Body of pancreas (tissue), 4 donors: ENCODE results near the gene KIAA1328. TPM values are rescaled to one million over a fixed set of nuclear protein-coding genes. Genes with fewer than 3 reads are reported as not detected.

ENCODE experiments used
- ATAC-seq: fragments of 150-250 bp; one replicate; pipeline ENCODE4 v1.9.1; 2016
- DNase-seq, 4 donors: peaks; one replicate each; pipeline ENCODE4 v3.0.0-alpha.2; 2019
- H3K27ac ChIP-seq, 4 donors: fragments of 200-600 bp; sonication (generic); 1 replicate in 3 of 4; 2 replicates in 1 of 4; pipeline versions ENCODE4 v1.5.1 to v1.6.1; 2016 to 2019; ENCODE audit warnings: mild to moderate bottlenecking in 1 of 4, mixed read lengths in 1 of 4, moderate library complexity in 1 of 4
- H3K27me3 ChIP-seq, 2 donors: fragments of 200-600 bp; sonication (generic); one replicate each; pipeline ENCODE4 v1.6.0; 2016; ENCODE audit warnings: mild to moderate bottlenecking in 1 of 2
- H3K36me3 ChIP-seq, 2 donors: fragments of 200-600 bp; sonication (generic); replicated peaks in 1 of 2; 2 replicates each; pipeline ENCODE4 v1.5.1; 2016; ENCODE audit warnings: low read depth in 2 of 2; ENCODE audit not compliant: insufficient read depth in 1 of 2
- H3K4me1 ChIP-seq: fragments of 200-600 bp; sonication (generic); one replicate; pipeline ENCODE4 v1.6.0; 2016
- H3K4me3 ChIP-seq, 2 donors: fragments of 200-600 bp; sonication (generic); 1 replicate in 1 of 2; 2 replicates in 1 of 2; pipeline ENCODE4 v1.5.1; 2016 to 2019
- H3K9me3 ChIP-seq, 3 donors: fragments of 200-600 bp; sonication (generic); 1 replicate in 2 of 3; 2 replicates in 1 of 3; pipeline ENCODE4 v1.5.1; 2016
- POLR2A ChIP-seq, 3 donors: fragments of 450-650 bp; IDR thresholded peaks; one replicate each; pipeline ENCODE4 v1.6.1; 2016; ENCODE audit warnings: antibody characterized with exemption in 3 of 3, mild to moderate bottlenecking in 2 of 3
- WGBS, 2 donors: methylation state at CpG; one replicate each; pipeline ENCODE4 v1.1.5; 2017; 5-methylcytosine and 5-hydroxymethylcytosine counted together
- intact Hi-C: fragments of 100-400 bp; cut with DNase I; formaldehyde crosslinking; loops from one replicate; pipeline ENCODE4 v1.15.1; 2023
- total RNA-seq, 2 donors: library from RNA; depleted of rRNA; stranded (reverse); fragments of >200 nt; gene quantifications; one replicate each; pipeline ENCODE4 v1.1.0, GENCODE V29; 2016
- TF ChIP-seq, protein P1 (sequence below), 7 experiments: fragments of 450-650 bp in 4 of 7; fragments of 200-600 bp in 3 of 7; sonication (generic) in 3 of 7; IDR thresholded peaks; one replicate each; pipeline ENCODE4 v1.5.1; 2016 to 2019; ENCODE audit warnings: antibody characterized with exemption in 7 of 7

KIAA1328 gene
- total RNA-seq, 2 donors from 2014 or later = 10.9 to 21.8 TPM

DNA sequence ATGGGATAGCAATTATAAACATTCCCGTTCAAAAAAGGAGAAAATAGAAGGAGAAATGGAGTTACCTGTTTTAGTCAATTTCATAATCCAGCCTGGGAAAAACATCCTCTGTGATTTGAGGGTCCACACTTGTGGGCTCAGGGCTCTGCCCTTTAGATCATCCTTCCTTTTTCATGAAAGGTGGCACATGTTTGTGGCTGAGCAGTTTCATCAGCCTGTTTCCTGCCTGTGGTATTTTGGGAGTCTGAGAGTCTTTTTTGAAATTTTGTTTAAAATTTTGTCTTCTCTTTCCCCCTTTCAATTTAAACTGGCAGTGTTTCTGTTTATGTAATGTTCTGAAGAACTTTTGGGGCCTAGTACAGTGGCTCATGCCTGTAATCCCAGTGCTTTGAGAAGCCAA, 84.0 kb downstream of the KIAA1328 start:
- WGBS, 2 donors = 64 to 87% methylated on average over 1 of the region's 1 CpG
- DNase-seq (no peak), ATAC-seq (no peak)
- Histone ChIP-seq H3K9me3 (no peaks in the 10 kb centered on the region), H3K36me3 (no peaks in the 10 kb centered on the region), H3K4me1 (no peaks in the 10 kb centered on the region), H3K27me3 (no peaks in the 10 kb centered on the region), H3K27ac (no peak overlapping the region), H3K4me3 (no peak overlapping the region)
- TF ChIP-seq, protein P1, sequence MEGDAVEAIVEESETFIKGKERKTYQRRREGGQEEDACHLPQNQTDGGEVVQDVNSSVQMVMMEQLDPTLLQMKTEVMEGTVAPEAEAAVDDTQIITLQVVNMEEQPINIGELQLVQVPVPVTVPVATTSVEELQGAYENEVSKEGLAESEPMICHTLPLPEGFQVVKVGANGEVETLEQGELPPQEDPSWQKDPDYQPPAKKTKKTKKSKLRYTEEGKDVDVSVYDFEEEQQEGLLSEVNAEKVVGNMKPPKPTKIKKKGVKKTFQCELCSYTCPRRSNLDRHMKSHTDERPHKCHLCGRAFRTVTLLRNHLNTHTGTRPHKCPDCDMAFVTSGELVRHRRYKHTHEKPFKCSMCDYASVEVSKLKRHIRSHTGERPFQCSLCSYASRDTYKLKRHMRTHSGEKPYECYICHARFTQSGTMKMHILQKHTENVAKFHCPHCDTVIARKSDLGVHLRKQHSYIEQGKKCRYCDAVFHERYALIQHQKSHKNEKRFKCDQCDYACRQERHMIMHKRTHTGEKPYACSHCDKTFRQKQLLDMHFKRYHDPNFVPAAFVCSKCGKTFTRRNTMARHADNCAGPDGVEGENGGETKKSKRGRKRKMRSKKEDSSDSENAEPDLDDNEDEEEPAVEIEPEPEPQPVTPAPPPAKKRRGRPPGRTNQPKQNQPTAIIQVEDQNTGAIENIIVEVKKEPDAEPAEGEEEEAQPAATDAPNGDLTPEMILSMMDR (IDR thresholded peaks at IDR 0.05) = no peak
- TF ChIP-seq POLR2A (IDR thresholded peaks at IDR 0.05) = no peak
- intact Hi-C loops = no loop called here

DNA sequence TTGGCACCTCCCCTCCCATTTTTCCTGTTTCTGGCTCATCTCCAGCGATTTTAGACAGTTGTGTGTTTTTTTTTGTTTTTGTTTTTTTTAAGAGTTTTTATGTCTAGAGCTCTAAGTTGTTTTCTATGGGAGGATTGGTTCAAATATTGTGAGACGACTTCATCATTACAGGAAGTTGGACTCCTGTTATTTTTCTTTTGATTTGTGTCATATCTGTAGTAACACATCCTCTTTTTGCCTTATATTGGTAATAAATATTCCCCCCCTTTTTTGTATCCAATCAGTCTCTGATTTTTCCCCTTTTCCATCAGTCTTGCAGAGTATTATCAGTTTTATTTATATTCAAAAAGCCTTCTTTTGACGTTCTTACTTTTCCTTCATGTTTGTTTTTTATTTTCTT, 89.0 kb downstream of the KIAA1328 start:
- Histone ChIP-seq H3K9me3 (no peaks in the 10 kb centered on the region), H3K4me3 (no peak overlapping the region), H3K27ac (no peak overlapping the region), H3K27me3 (no peaks in the 10 kb centered on the region), H3K4me1 (no peaks in the 10 kb centered on the region), H3K36me3 (no peaks in the 10 kb centered on the region)
- TF ChIP-seq, protein P1 (IDR thresholded peaks at IDR 0.05) = no peak
- TF ChIP-seq POLR2A (IDR thresholded peaks at IDR 0.05) = no peak
- DNase-seq (no peak), ATAC-seq (no peak)
- intact Hi-C loops = no loop called here
- WGBS, 2 donors = 72 to 76% methylated on average over 3 of the region's 3 CpGs

DNA sequence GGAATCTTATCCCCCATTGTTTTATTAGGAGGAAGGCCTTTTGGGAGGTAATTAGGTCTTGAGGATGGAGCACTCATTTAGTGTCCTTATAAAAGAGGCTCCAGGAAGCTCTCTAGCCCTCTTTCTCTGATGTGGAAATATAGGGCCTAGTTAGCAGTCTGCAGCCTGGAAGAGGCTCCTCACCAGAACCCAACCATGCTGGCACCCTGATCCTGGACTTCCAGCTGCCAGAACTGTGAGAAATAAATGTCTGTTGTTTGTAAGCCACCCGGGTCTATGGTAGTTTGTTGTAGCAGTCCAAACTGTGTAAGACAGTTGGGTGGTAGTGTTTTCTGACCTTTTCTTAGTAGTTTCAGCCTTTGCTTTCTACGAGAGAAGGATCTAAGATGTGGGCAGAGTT, 100.7 kb downstream of the KIAA1328 start:
- DNase-seq (no peak), ATAC-seq (no peak)
- Histone ChIP-seq H3K36me3 (no peaks in the 10 kb centered on the region), H3K27me3 (no peaks in the 10 kb centered on the region), H3K4me1 (no peaks in the 10 kb centered on the region), H3K9me3 (no peaks in the 10 kb centered on the region), H3K4me3 (no peak overlapping the region), H3K27ac (no peak overlapping the region)
- no peak for TF ChIP-seq POLR2A (IDR thresholded peaks at IDR 0.05)
- TF ChIP-seq, protein P1 (IDR thresholded peaks at IDR 0.05) = no peak
- 94 to 98% methylated on average over 2 of the region's 2 CpGs for WGBS, 2 donors
- intact Hi-C loops = no loop called here

DNA sequence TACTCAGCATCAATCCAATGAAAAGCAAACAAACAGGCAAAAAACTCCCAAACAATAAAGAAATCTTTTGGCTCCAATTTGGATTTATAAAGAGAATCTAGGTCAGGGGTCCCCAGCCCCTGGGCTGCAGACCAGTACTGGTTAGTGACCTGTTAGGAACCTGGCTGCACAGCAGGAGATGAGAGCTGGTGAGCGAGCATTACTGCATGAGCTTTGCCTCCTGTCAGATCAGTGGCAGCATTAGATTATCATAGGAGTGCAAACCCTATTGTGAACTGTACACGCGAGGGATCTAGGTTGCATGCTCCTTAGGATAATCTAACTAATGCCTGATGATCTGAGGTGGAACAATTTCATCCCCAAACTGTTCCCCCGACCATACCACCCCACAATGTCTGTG, 102.2 kb downstream of the KIAA1328 start:
- intact Hi-C loops = no loop called here
- no peak overlapping the region for H3K4me3 ChIP-seq
- no peaks in the 10 kb centered on the region for H3K27me3 ChIP-seq
- TF ChIP-seq, protein P1 (IDR thresholded peaks at IDR 0.05) = no peak
- no peak for TF ChIP-seq POLR2A (IDR thresholded peaks at IDR 0.05)
- ATAC-seq (no peak), DNase-seq (no peak)
- H3K9me3 ChIP-seq = no peaks in the 10 kb centered on the region
- WGBS, 2 donors = 87 to 88% methylated on average over 4 of the region's 4 CpGs
- no peaks in the 10 kb centered on the region for H3K36me3 ChIP-seq
- no peaks in the 10 kb centered on the region for H3K4me1 ChIP-seq
- H3K27ac ChIP-seq = no peak overlapping the region

DNA sequence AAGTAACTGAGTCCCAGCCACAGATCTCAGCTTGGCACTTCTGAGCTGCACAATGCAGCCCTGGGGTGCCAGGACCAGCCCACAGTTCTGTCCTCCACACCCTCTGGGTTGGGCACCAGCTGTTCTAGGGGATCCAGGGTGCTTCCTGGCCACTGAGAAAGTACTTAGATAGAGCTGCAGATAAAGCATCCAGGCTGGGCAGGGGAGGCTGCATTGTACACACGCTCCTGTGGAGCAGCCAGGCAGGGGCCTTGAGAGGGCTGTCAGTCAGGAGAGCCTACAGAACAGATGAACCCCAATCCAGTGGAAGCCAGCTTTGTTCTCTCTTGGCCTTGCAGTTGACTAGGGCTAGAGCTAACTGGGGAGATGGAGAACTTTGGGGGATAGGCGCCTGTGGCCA, 104.6 kb downstream of the KIAA1328 start:
- Histone ChIP-seq H3K36me3 (no peaks in the 10 kb centered on the region), H3K27me3 (no peaks in the 10 kb centered on the region), H3K27ac (no peak overlapping the region), H3K4me1 (no peaks in the 10 kb centered on the region), H3K4me3 (no peak overlapping the region), H3K9me3 (no peaks in the 10 kb centered on the region)
- intact Hi-C loops = no loop called here
- TF ChIP-seq POLR2A (IDR thresholded peaks at IDR 0.05) = no peak
- TF ChIP-seq, protein P1 (IDR thresholded peaks at IDR 0.05) = no peak
- ATAC-seq (no peak), DNase-seq (no peak)
- 97% methylated on average over 2 of the region's 2 CpGs; no CpG with 5 or more reads in 1 of the 2 donors for WGBS, 2 donors
